ENCODE results near the gene PTPRG. TPM values are rescaled to one million over a fixed set of nuclear protein-coding genes. Genes with fewer than 3 reads are reported as not detected.

Gene PTPRG
- total RNA-seq, 6 experiments from 2014 or later, result 11.7 to 27.8 (median 14.7) TPM

DNA sequence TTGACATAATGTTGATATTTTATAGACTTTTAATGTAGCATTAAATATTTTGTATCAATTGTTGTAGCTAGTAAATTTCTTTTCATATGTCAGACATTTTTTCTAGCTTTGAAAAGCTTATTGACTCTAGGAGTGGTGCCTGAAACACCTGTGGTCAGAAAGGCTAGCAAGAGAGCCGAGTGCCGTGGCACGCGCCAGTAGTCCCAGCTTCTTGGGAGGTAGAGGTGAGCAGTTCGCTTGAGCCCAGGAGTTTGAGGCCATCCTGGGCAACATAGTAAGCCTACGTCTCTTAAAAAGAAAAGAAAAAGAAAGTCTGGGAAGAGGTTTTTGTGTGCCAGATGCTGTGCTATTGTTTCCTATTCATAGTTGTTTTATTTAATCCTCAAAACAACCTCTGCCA is 613.8 kb downstream of the PTPRG start:
- ATAC-seq, result no peak
- WGBS (ENCODE audit: insufficient coverage, low coverage, low lambda C conversion rate, missing lambda C conversion rate), result 91% methylated on average over 6 of the region's 6 CpGs

DNA sequence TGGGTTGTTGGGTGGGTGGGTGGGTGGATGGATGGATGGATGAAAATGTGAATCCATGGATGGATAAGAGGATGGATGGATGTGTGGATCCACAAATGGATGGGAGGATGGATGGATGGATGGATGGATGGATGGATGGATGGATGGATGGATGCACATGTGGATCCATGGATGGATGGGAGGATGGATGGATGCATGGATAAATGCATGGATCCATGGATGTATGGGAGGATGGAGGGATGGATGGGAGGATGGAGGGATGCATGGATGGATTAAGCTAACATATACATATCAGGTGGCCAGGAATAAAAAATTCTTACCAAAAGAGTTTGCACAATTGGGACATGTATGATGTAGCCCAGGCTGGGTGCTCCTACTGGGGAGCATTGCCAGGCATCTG is 616.7 kb downstream of the PTPRG start:
- DNase-seq (no peak), ATAC-seq (no peak)
- Histone ChIP-seq H3K4me1 (no peaks in the 10 kb centered on the region), H3K27me3 (no peaks in the 10 kb centered on the region), H3K4me3 (no peak overlapping the region), H3K9me3 (no peaks in the 10 kb centered on the region), H3K36me3 (no peaks in the 10 kb centered on the region), H3K27ac (no peak overlapping the region)
- intact Hi-C loops (cut with DNase I), result no loop called here
- TF ChIP-seq POLR2A (IDR thresholded peaks at IDR 0.05), result no peak
- TF ChIP-seq, protein P1, sequence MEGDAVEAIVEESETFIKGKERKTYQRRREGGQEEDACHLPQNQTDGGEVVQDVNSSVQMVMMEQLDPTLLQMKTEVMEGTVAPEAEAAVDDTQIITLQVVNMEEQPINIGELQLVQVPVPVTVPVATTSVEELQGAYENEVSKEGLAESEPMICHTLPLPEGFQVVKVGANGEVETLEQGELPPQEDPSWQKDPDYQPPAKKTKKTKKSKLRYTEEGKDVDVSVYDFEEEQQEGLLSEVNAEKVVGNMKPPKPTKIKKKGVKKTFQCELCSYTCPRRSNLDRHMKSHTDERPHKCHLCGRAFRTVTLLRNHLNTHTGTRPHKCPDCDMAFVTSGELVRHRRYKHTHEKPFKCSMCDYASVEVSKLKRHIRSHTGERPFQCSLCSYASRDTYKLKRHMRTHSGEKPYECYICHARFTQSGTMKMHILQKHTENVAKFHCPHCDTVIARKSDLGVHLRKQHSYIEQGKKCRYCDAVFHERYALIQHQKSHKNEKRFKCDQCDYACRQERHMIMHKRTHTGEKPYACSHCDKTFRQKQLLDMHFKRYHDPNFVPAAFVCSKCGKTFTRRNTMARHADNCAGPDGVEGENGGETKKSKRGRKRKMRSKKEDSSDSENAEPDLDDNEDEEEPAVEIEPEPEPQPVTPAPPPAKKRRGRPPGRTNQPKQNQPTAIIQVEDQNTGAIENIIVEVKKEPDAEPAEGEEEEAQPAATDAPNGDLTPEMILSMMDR (IDR thresholded peaks at IDR 0.05), result no peak

More for the DNA sequence above, 613.8 kb downstream of the PTPRG start:
- Histone ChIP-seq H3K9me3 (no peaks in the 10 kb centered on the region), H3K36me3 (no peaks in the 10 kb centered on the region), H3K27ac (no peak overlapping the region), H3K4me3 (no peak overlapping the region), H3K27me3 (no peaks in the 10 kb centered on the region), H3K4me1 (no peaks in the 10 kb centered on the region)
- TF ChIP-seq POLR2A (IDR thresholded peaks at IDR 0.05), result no peak
- TF ChIP-seq, protein P1 (IDR thresholded peaks at IDR 0.05), result no peak
- intact Hi-C loops (cut with DNase I), result no loop called here
- DNase-seq, result no peak

DNA sequence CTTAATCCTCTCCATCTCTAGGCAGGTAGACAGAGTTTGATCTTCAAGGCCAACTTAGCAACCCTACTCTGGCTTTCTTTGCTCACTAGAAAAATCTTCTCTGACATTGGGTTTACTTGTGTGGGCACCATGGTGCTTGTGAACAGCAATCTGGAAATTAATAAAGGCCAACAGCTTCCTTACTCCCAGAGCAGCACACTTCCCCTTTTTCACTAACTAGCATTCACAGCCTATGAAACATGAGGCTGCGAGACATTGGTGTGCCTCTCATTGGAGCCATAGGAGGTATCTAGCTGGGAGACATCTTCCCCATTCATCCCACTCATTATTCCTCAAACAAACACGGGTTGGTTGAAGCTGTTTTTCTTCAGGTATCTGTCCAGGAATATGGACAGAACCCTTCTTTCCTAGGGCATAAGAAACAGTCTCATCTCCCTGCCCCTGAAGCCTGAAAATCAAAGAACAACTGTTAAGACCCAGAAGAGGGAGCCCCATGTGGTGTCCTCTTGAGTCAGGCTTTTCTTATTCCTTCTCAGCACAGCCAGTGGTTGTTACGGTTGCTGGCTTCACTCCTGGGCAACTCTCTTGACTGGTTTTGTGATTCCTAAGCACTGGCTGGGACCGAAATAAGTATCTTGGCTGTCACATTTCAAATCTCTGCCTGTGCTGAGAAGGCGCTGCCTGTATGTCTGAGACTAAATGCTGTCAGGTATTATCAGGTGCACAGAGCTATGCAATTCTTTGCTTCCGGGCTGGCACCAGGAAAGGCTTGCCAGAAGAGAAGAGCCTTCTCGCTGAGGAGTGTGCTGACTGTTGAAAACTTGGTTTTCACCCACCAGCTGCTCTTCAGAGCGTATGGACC is 617.6 kb downstream of the PTPRG start:
- no peak overlapping the region for H3K27ac ChIP-seq
- no peaks in the 10 kb centered on the region for H3K4me1 ChIP-seq
- no peak for TF ChIP-seq POLR2A (IDR thresholded peaks at IDR 0.05)
- no peaks in the 10 kb centered on the region for H3K9me3 ChIP-seq
- no peaks in the 10 kb centered on the region for H3K27me3 ChIP-seq
- H3K4me3 ChIP-seq, result no peak overlapping the region
- intact Hi-C loops (cut with DNase I), result no loop called here
- no peak for DNase-seq
- H3K36me3 ChIP-seq, result no peaks in the 10 kb centered on the region
- 96% methylated on average over 5 of the region's 8 CpGs for WGBS (ENCODE audit: insufficient coverage, low coverage, low lambda C conversion rate, missing lambda C conversion rate)
- ATAC-seq, result no peak

DNA sequence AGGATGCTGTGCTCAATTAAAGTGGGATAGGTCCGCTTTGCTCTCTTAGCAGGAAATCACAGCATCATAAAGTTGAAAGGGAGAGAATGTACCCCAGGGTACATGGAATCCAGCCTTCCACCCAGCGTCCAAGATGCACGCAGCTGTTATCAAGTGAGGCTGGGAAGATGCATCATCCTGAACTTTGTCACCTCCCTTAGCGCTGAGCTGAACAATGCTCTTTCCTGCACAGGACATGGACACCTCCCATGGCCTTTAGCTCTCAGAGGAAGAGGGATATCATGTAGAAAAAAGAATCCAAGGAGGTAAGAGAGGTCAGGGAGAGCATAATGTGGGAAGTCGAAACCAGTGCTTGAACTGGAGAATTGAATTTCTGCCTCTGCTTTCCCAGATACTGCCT is 619.1 kb downstream of the PTPRG start:
- no peak overlapping the region for H3K27ac ChIP-seq
- no peak for TF ChIP-seq POLR2A (IDR thresholded peaks at IDR 0.05)
- TF ChIP-seq, protein P1 (IDR thresholded peaks at IDR 0.05), result no peak
- no peaks in the 10 kb centered on the region for H3K36me3 ChIP-seq
- intact Hi-C loops (cut with DNase I), result loop anchor here in 1 of 2 donors (10.0 kb wide), 1 partner anchor 316 kb away; no protein-coding TSS in a partner anchor
- WGBS (ENCODE audit: insufficient coverage, low coverage, low lambda C conversion rate, missing lambda C conversion rate), result 72% methylated on average over 5 of the region's 5 CpGs
- H3K4me3 ChIP-seq, result no peak overlapping the region
- H3K9me3 ChIP-seq, result no peaks in the 10 kb centered on the region
- DNase-seq (no peak), ATAC-seq (peak in 2 of 4 donors; percentile 18 to 54)
- peaks cover 0 to 10% (median 0%) of the 10 kb centered on the region in 4 donors for H3K4me1 ChIP-seq
- no peaks in the 10 kb centered on the region for H3K27me3 ChIP-seq

DNA sequence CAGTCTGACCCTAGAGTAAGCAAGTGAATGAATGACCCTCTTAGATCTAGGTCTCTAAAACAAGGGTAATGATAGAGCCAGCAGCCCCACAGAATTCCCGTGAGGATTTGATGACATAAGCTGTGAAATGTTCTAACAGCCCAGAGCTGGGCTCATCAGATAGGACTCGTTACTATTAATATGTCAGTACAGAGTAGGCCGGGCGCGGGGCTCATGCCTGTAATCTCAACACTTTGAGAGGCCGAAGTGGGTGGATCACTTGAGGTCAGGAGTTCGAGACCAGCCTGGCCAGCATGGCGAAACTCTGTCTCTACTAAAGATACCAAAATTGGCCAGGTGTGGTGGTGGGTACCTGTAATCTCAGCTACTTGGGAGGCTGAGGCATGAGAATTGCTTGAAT is 621.7 kb downstream of the PTPRG start:
- Histone ChIP-seq H3K27ac (no peak overlapping the region), H3K4me3 (no peak overlapping the region), H3K27me3 (no peaks in the 10 kb centered on the region), H3K9me3 (no peaks in the 10 kb centered on the region), H3K36me3 (no peaks in the 10 kb centered on the region), H3K4me1 (peaks cover 0 to 15% (median 0%) of the 10 kb centered on the region in 4 donors)
- WGBS (ENCODE audit: insufficient coverage, low coverage, low lambda C conversion rate, missing lambda C conversion rate), result 70% methylated on average over 2 of the region's 8 CpGs
- intact Hi-C loops (cut with DNase I), result loop anchor here in 1 of 2 donors (10.0 kb wide), 1 partner anchor 318 kb away; no protein-coding TSS in a partner anchor
- DNase-seq (no peak), ATAC-seq (no peak)
- TF ChIP-seq, protein P1 (IDR thresholded peaks at IDR 0.05), result no peak
- no peak for TF ChIP-seq POLR2A (IDR thresholded peaks at IDR 0.05)

Data from right lobe of liver (tissue), 6 donors.